H9 (cell line): ENCODE measurements around the gene METAP2. TPM values are rescaled to one million over a fixed set of nuclear protein-coding genes. Genes with fewer than 3 reads are reported as not detected.

Experiments used
- DNase-seq: peaks from one replicate; pipeline ENCODE4 v3.0.0-alpha.2; 2017
- H2AFZ ChIP-seq: one replicate; pipeline ENCODE4 v1.6.1; 2013; ENCODE audit warnings: mild to moderate bottlenecking, low read length, control low read depth, moderate library complexity
- H2AK5ac ChIP-seq: 2 replicates; pipeline ENCODE4 v1.6.1; 2013; ENCODE audit warnings: low read length, control low read depth, mixed read lengths; ENCODE audit not compliant: insufficient read length
- H2BK120ac ChIP-seq: one replicate; pipeline ENCODE4 v1.6.1; 2013; ENCODE audit warnings: low read depth, mild to moderate bottlenecking, low read length, control low read depth, inconsistent platforms; ENCODE audit not compliant: poor library complexity, severe bottlenecking
- H2BK12ac ChIP-seq: 2 replicates; pipeline ENCODE4 v1.6.1; 2013; ENCODE audit warnings: low read length, control low read depth, mixed read lengths, low read depth; ENCODE audit not compliant: insufficient read length
- H2BK15ac ChIP-seq: 2 replicates; pipeline ENCODE4 v1.6.1; 2013; ENCODE audit warnings: low read depth, low read length, control low read depth
- H2BK20ac ChIP-seq: one replicate; pipeline ENCODE4 v1.6.1; 2013; ENCODE audit warnings: low read depth, mild to moderate bottlenecking, low read length, control low read depth, inconsistent platforms; ENCODE audit not compliant: poor library complexity, severe bottlenecking
- H2BK5ac ChIP-seq: 2 replicates; pipeline ENCODE4 v1.6.1; 2013; ENCODE audit warnings: low read length, control low read depth, mixed read lengths; ENCODE audit not compliant: insufficient read length
- H3K14ac ChIP-seq: 2 replicates; pipeline ENCODE4 v1.6.1; 2013; ENCODE audit warnings: low read length, control low read depth; ENCODE audit not compliant: insufficient read depth
- H3K18ac ChIP-seq: 2 replicates; pipeline ENCODE4 v1.6.1; 2013; ENCODE audit warnings: low read depth, mild to moderate bottlenecking, mixed read lengths, low read length, control low read depth; ENCODE audit not compliant: insufficient read length
- H3K23ac ChIP-seq: 2 replicates; pipeline ENCODE4 v1.6.1; 2013; ENCODE audit warnings: low read length, control low read depth, mixed read lengths, low read depth; ENCODE audit not compliant: insufficient read length
- H3K23me2 ChIP-seq: 2 replicates; pipeline ENCODE4 v1.6.1; 2013; ENCODE audit warnings: low read depth, mild to moderate bottlenecking, mixed read lengths, low read length, control low read depth; ENCODE audit not compliant: insufficient read length, poor library complexity, severe bottlenecking
- H3K27ac ChIP-seq: 2 replicates; pipeline ENCODE4 v1.5.1; 2013; ENCODE audit warnings: low read length, control low read depth, mixed read lengths, low read depth; ENCODE audit not compliant: insufficient read length
- H3K27me3 ChIP-seq: 2 replicates; pipeline ENCODE4 v1.6.1; 2013; ENCODE audit warnings: low read length, control low read depth, inconsistent platforms; ENCODE audit not compliant: insufficient read depth
- H3K4ac ChIP-seq: 2 replicates; pipeline ENCODE4 v1.6.1; 2013; ENCODE audit warnings: low read depth, mild to moderate bottlenecking, control low read depth, inconsistent platforms, low read length, moderate library complexity
- H3K4me1 ChIP-seq: 2 replicates; pipeline ENCODE4 v1.6.1; 2013; ENCODE audit warnings: low read length, control low read depth, inconsistent platforms; ENCODE audit not compliant: insufficient read depth
- H3K4me2 ChIP-seq: 2 replicates; pipeline ENCODE4 v1.6.1; 2013; ENCODE audit warnings: low read length, control low read depth, mixed read lengths; ENCODE audit not compliant: insufficient read length, insufficient read depth
- H3K56ac ChIP-seq: 2 replicates; pipeline ENCODE4 v1.6.1; 2013; ENCODE audit warnings: low read depth, mild to moderate bottlenecking, mixed read lengths, low read length, control low read depth; ENCODE audit not compliant: insufficient read length
- H3K79me1 ChIP-seq: 2 replicates; pipeline ENCODE4 v1.6.1; 2013; ENCODE audit warnings: low read depth, mild to moderate bottlenecking, moderate library complexity, low read length, control low read depth, inconsistent platforms; ENCODE audit not compliant: insufficient read depth, poor library complexity, severe bottlenecking
- H3K79me2 ChIP-seq: 2 replicates; pipeline ENCODE4 v1.6.1; 2013; ENCODE audit warnings: low read length, control low read depth, inconsistent platforms; ENCODE audit not compliant: insufficient read depth
- H3K9ac ChIP-seq: 2 replicates; pipeline ENCODE4 v1.6.1; 2013; ENCODE audit warnings: low read length, control low read depth, mixed read lengths; ENCODE audit not compliant: insufficient read length; ENCODE audit errors: extremely low read depth
- H3K9me3 ChIP-seq: one replicate; pipeline ENCODE4 v1.6.1; 2013; ENCODE audit warnings: low read depth, low read length, inconsistent platforms; ENCODE audit not compliant: control insufficient read depth
- H3T11ph ChIP-seq: one replicate; pipeline ENCODE4 v1.6.1; 2013; ENCODE audit warnings: mild to moderate bottlenecking, low read length, control low read depth, inconsistent platforms
- H4K20me1 ChIP-seq: one replicate; pipeline ENCODE4 v1.6.1; 2013; ENCODE audit not compliant: control insufficient read depth, insufficient read length, insufficient read depth
- H4K5ac ChIP-seq: 2 replicates; pipeline ENCODE4 v1.6.1; 2013; ENCODE audit warnings: low read depth, mild to moderate bottlenecking, mixed read lengths, low read length, control low read depth; ENCODE audit not compliant: insufficient read length
- H4K8ac ChIP-seq: replicated peaks from 2 replicates; pipeline ENCODE4 v1.6.1; 2013; ENCODE audit warnings: low read length, control low read depth, mixed read lengths, low read depth; ENCODE audit not compliant: insufficient read length
- H4K91ac ChIP-seq: 2 replicates; pipeline ENCODE4 v1.6.1; 2013; ENCODE audit warnings: low read depth, mild to moderate bottlenecking, moderate library complexity, mixed read lengths, low read length, control low read depth; ENCODE audit not compliant: insufficient read length
- H3K27ac Mint-ChIP-seq, 3 experiments: 2 replicates in 2 of 3; 3 replicates in 1 of 3; pipeline ENCODE4 v1.8.0; 2020 to 2021; ENCODE audit warnings: mixed read lengths in 3 of 3, mild to moderate bottlenecking in 1 of 3, moderate library complexity in 1 of 3
- H3K27me3 Mint-ChIP-seq: 2 replicates; pipeline ENCODE4 v1.8.0; 2021; ENCODE audit warnings: low read depth, mild to moderate bottlenecking, moderate library complexity, mixed read lengths
- H3K36me3 Mint-ChIP-seq, 3 experiments: 2 replicates in 2 of 3; 3 replicates in 1 of 3; pipeline ENCODE4 v1.8.0; 2020 to 2021; ENCODE audit warnings: low read depth in 3 of 3, mixed read lengths in 3 of 3; ENCODE audit not compliant: insufficient read depth in 1 of 3
- H3K4me1 Mint-ChIP-seq, 2 experiments: 2 replicates each; pipeline ENCODE4 v1.8.0; 2020; ENCODE audit warnings: mixed read lengths in 2 of 2
- H3K4me3 Mint-ChIP-seq, 2 experiments: 2 replicates in 1 of 2; 3 replicates in 1 of 2; pipeline ENCODE4 v1.8.0; 2020 to 2021; ENCODE audit warnings: mild to moderate bottlenecking in 2 of 2, mixed read lengths in 2 of 2, moderate library complexity in 1 of 2
- H3K9me3 Mint-ChIP-seq, 2 experiments: 2 replicates in 1 of 2; 3 replicates in 1 of 2; pipeline ENCODE4 v1.8.0; 2020; ENCODE audit warnings: mild to moderate bottlenecking in 2 of 2, mixed read lengths in 2 of 2, moderate library complexity in 1 of 2
- WGBS: extraction: QIAGEN DNeasy Blood & Tissue Kit; methylation state at CpG from one replicate; pipeline ENCODE4 v1.1.7; 2013; ENCODE audit warnings: missing lambda C conversion rate, low lambda C conversion rate, mixed read lengths; ENCODE audit not compliant: insufficient read length; ENCODE audit errors: extremely low coverage; 5-methylcytosine and 5-hydroxymethylcytosine counted together
- total RNA-seq: library from RNA; stranded (reverse); gene quantifications from 2 replicates; pipeline ENCODE4 v1.2.1, GENCODE V29; 2021
- TF ChIP-seq, protein P1 (sequence below): fragments of 200-600 bp; sonication (generic); conservative IDR thresholded peaks from 3 replicates; pipeline ENCODE4 v1.8.0; 2021; ENCODE audit warnings: antibody characterized with exemption, mild to moderate bottlenecking

METAP2 gene
- total RNA-seq, 1 experiment from 2014 or later, result 140 TPM

DNA sequence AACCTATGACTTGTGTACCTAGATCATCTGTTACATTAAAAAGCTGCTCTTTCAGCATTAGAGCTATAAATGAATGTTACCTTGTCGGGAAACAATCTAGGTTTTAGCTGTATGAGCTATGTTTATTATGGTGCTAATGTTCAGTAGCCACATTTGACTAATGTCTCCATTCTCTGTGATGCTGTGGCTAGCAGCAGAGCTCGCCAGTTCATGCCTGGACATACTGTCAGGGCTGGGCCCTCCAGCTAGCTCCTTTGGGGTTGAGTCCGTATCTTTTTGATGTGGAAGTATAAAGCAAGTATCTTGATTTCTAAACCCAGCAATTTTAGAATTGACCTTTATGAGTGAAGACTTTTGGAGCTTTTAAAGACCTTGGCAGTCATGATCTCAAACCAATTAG is 41.2 kb downstream of the METAP2 start:
- Mint-ChIP-seq H3K27me3 (no peaks in the 10 kb centered on the region), H3K4me1 (no peaks in the 10 kb centered on the region), H3K4me3 (no peak overlapping the region), H3K27ac (peak overlapping the region in 2 of 3 experiments; percentile 44 to 83; a peak in 3 of 7 replicates), H3K36me3 (peaks cover 27 to 82% (median 51%) of the 10 kb centered on the region in 3 experiments; a peak in 6 of 7 replicates), H3K9me3 (no peaks in the 10 kb centered on the region)
- Histone ChIP-seq H3K4me1 (no peaks in the 10 kb centered on the region), H4K91ac (no peak overlapping the region), H2BK120ac (no peak overlapping the region), H3K4ac (no peak overlapping the region), H2AFZ (no peak overlapping the region), H2AK5ac (no peak overlapping the region), H4K5ac (no peak overlapping the region), H3K79me1 (no peaks in the 10 kb centered on the region), H3K23me2 (no peaks in the 10 kb centered on the region), H3K4me2 (no peak overlapping the region), H3K23ac (no peak overlapping the region), H3K79me2 (no peaks in the 10 kb centered on the region), H3K9ac (no peak overlapping the region), H3K18ac (no peak overlapping the region), H2BK15ac (no peak overlapping the region), H3K56ac (no peak overlapping the region), H4K20me1 (no peaks in the 10 kb centered on the region), H2BK20ac (no peak overlapping the region), H4K8ac (no peak overlapping the region), H3K9me3 (no peaks in the 10 kb centered on the region), H2BK12ac (no peak overlapping the region), H3K14ac (no peak overlapping the region), H3T11ph (no peak overlapping the region), H3K27ac (no peak overlapping the region), H2BK5ac (no peak overlapping the region), H3K27me3 (no peaks in the 10 kb centered on the region)
- TF ChIP-seq, protein P1, sequence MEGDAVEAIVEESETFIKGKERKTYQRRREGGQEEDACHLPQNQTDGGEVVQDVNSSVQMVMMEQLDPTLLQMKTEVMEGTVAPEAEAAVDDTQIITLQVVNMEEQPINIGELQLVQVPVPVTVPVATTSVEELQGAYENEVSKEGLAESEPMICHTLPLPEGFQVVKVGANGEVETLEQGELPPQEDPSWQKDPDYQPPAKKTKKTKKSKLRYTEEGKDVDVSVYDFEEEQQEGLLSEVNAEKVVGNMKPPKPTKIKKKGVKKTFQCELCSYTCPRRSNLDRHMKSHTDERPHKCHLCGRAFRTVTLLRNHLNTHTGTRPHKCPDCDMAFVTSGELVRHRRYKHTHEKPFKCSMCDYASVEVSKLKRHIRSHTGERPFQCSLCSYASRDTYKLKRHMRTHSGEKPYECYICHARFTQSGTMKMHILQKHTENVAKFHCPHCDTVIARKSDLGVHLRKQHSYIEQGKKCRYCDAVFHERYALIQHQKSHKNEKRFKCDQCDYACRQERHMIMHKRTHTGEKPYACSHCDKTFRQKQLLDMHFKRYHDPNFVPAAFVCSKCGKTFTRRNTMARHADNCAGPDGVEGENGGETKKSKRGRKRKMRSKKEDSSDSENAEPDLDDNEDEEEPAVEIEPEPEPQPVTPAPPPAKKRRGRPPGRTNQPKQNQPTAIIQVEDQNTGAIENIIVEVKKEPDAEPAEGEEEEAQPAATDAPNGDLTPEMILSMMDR, result no peak
- DNase-seq, result no peak
- WGBS, result no CpG with 5 or more reads among the region's 3 CpGs
